ENCODE results near the gene FERD3L. TPM values are rescaled to one million over a fixed set of nuclear protein-coding genes. Genes with fewer than 3 reads are reported as not detected.
"Not testable (repeated sequence)": the region's sequence is repeated elsewhere in the genome, so short reads cannot be mapped to it uniquely, and the experiment has no call there.

FERD3L gene
- not detected for total RNA-seq
- long read RNA-seq = 0 reads

GRCh38 chr7:19144661-19145433, at the start of gene FERD3L:
Gene FERD3L, minus strand, starts transcription at chr7:19145421. Its CDS starts 59 bp downstream, at chr7:19145362.
- no peak within 1 kb of the TSS for H3K27ac ChIP-seq
- H3K4me3 ChIP-seq = no peak within 1 kb of the TSS
- TF ChIP-seq CTCF (IDR thresholded peaks at IDR 0.05) = no peak
- no peaks in the 10 kb centered on the region for H3K9me3 ChIP-seq
- no peaks in the 10 kb centered on the region for H3K36me3 ChIP-seq
- H3K27me3 ChIP-seq = peaks cover 51% of the 10 kb centered on the region
- DNase-seq (no peak), ATAC-seq (peak; percentile 48)
- intact Hi-C loops (cut with DNase I) = no loop called here
- no peaks in the 10 kb centered on the region for H3K4me1 ChIP-seq

GRCh38 chr7:19194417-19194816, 49.2 kb upstream of the FERD3L start:
- intact Hi-C loops (cut with DNase I); DNase-seq; H3K4me1 ChIP-seq; H3K9me3 ChIP-seq; H3K4me3 ChIP-seq; ATAC-seq; H3K27ac ChIP-seq; H3K27me3 ChIP-seq; H3K36me3 ChIP-seq: not testable (repeated sequence)

GRCh38 chr7:19181634-19182033, 36.4 kb upstream of the FERD3L start:
- ATAC-seq = no peak
- H3K36me3 ChIP-seq = no peaks in the 10 kb centered on the region
- no peak for DNase-seq
- no peaks in the 10 kb centered on the region for H3K4me1 ChIP-seq
- no peak overlapping the region for H3K27ac ChIP-seq
- H3K4me3 ChIP-seq = no peak overlapping the region
- H3K27me3 ChIP-seq = no peaks in the 10 kb centered on the region
- TF ChIP-seq CTCF (IDR thresholded peaks at IDR 0.05) = no peak
- peaks cover 12% of the 10 kb centered on the region for H3K9me3 ChIP-seq
- intact Hi-C loops (cut with DNase I) = no loop called here

GRCh38 chr7:19178595-19178994, 33.4 kb upstream of the FERD3L start:
- intact Hi-C loops (cut with DNase I) = no loop called here
- Histone ChIP-seq H3K27me3 (no peaks in the 10 kb centered on the region), H3K4me1 (no peaks in the 10 kb centered on the region), H3K36me3 (no peaks in the 10 kb centered on the region), H3K27ac (no peak overlapping the region), H3K4me3 (no peak overlapping the region), H3K9me3 (peaks cover 7% of the 10 kb centered on the region)
- no peak for DNase-seq
- TF ChIP-seq CTCF (IDR thresholded peaks at IDR 0.05) = no peak
- no peak for ATAC-seq

GRCh38 chr7:19177269-19177668, 32.0 kb upstream of the FERD3L start:
- Histone ChIP-seq H3K27ac (no peak overlapping the region), H3K27me3 (no peaks in the 10 kb centered on the region), H3K4me1 (no peaks in the 10 kb centered on the region), H3K9me3 (no peaks in the 10 kb centered on the region), H3K36me3 (no peaks in the 10 kb centered on the region), H3K4me3 (no peak overlapping the region)
- TF ChIP-seq CTCF (IDR thresholded peaks at IDR 0.05) = no peak
- no peak for DNase-seq
- intact Hi-C loops (cut with DNase I) = no loop called here
- ATAC-seq = no peak

GRCh38 chr7:19175241-19175640, 30.0 kb upstream of the FERD3L start:
- intact Hi-C loops (cut with DNase I) = no loop called here
- H3K27me3 ChIP-seq = no peaks in the 10 kb centered on the region
- ATAC-seq (no peak), DNase-seq (no peak)
- no peaks in the 10 kb centered on the region for H3K4me1 ChIP-seq
- H3K27ac ChIP-seq = no peak overlapping the region
- no peaks in the 10 kb centered on the region for H3K36me3 ChIP-seq
- H3K9me3 ChIP-seq = no peaks in the 10 kb centered on the region
- H3K4me3 ChIP-seq = no peak overlapping the region
- no peak for TF ChIP-seq CTCF (IDR thresholded peaks at IDR 0.05)

Measured in upper lobe of right lung (tissue), 1 donor.